ENCODE data around the gene UPF2. TPM values are rescaled to one million over a fixed set of nuclear protein-coding genes. Genes with fewer than 3 reads are reported as not detected.

UPF2 gene
- 19.4 TPM for total RNA-seq
- 8.4 TPM for polyA plus RNA-seq (ENCODE audit: insufficient read depth, low read depth, low replicate concordance)
- long read RNA-seq, donor 1, partial matches to known transcripts: 25 of 28 reads
- long read RNA-seq, donor 1, other reads (novel, unspliced or antisense): 0 of 28 reads
- long read RNA-seq, donor 2, full-length matches to known transcripts: 5 of 25 reads
- long read RNA-seq, donor 2, partial matches to known transcripts: 20 of 25 reads
- long read RNA-seq, donor 2, other reads (novel, unspliced or antisense): 0 of 25 reads
- long read RNA-seq, donor 3, full-length matches to known transcripts: 4 of 132 reads
- long read RNA-seq, donor 3, partial matches to known transcripts: 128 of 132 reads
- long read RNA-seq, donor 3, other reads (novel, unspliced or antisense): 0 of 132 reads
- long read RNA-seq, donor 4, full-length matches to known transcripts: 2 of 65 reads
- long read RNA-seq, donor 4, partial matches to known transcripts: 56 of 65 reads
- long read RNA-seq, donor 4, other reads (novel, unspliced or antisense): 7 of 65 reads
- long read RNA-seq, donor 5: 0 reads
- long read RNA-seq, donor 6, full-length matches to known transcripts: 1 of 45 reads
- long read RNA-seq, donor 6, partial matches to known transcripts: 44 of 45 reads
- long read RNA-seq, donor 6, other reads (novel, unspliced or antisense): 0 of 45 reads
- long read RNA-seq, donor 7, full-length matches to known transcripts: 3 of 30 reads
- long read RNA-seq, donor 7, partial matches to known transcripts: 17 of 30 reads
- long read RNA-seq, donor 7, other reads (novel, unspliced or antisense): 10 of 30 reads
- long read RNA-seq, donor 8, partial matches to known transcripts: 69 of 70 reads
- long read RNA-seq, donor 8, other reads (novel, unspliced or antisense): 0 of 70 reads
- long read RNA-seq, donor 9, partial matches to known transcripts: 16 of 16 reads
- long read RNA-seq, donor 9, other reads (novel, unspliced or antisense): 0 of 16 reads
- long read RNA-seq, donor 10, partial matches to known transcripts: 27 of 28 reads
- long read RNA-seq, donor 10, other reads (novel, unspliced or antisense): 0 of 28 reads

- H3K9ac ChIP-seq (ENCODE audit: low read length in 3 of 3): peak within 1 kb of the TSS; percentile 81 to 91 (median 88)
- DNase-seq: peak; percentile 99 to 100 (median 99)
- no peaks in the 10 kb centered on the region for H3K27me3 ChIP-seq (ENCODE audit: control insufficient read depth, insufficient read depth, low read length)
- TF ChIP-seq CTCF (IDR thresholded peaks at IDR 0.05; ENCODE audit: borderline replicate concordance, extremely low read depth, insufficient read depth): no peak
- H3K4me3 ChIP-seq (ENCODE audit: low read length in 3 of 3): peak within 1 kb of the TSS; percentile 88 to 93 (median 91)
- H3K36me3 ChIP-seq (ENCODE audit: control insufficient read depth in 2 of 3, insufficient read depth in 3 of 3, low read length in 3 of 3): no peaks in the 10 kb centered on the region
- H3K27ac ChIP-seq (ENCODE audit: low read depth in 2 of 2, low read length in 2 of 2): peak within 1 kb of the TSS; percentile 100
- peaks cover 4 to 6% (median 4%) of the 10 kb centered on the region in 3 donors for H3K4me1 ChIP-seq (ENCODE audit: control insufficient read depth in 2 of 3, insufficient read depth in 2 of 3, low read depth in 1 of 3, low read length in 3 of 3)
- no peaks in the 10 kb centered on the region for H3K9me3 ChIP-seq (ENCODE audit: control insufficient read depth in 2 of 3, insufficient read depth in 1 of 3, low read length in 3 of 3)
- intact Hi-C loops (cut with DNase I): no loop called here
- no peak for FAIRE-seq
Measured at GRCh38 chr10:12042797-12043651, at the start of gene UPF2. UPF2 (minus strand) TSS chr10:12042809; CDS start chr10:12035423, 7,386 bp downstream.

- H3K27ac ChIP-seq (ENCODE audit: low read depth in 2 of 2, low read length in 2 of 2): no peak overlapping the region
- DNase-seq: no peak
- TF ChIP-seq CTCF (IDR thresholded peaks at IDR 0.05; ENCODE audit: borderline replicate concordance, extremely low read depth, insufficient read depth): no peak
- no peaks in the 10 kb centered on the region for H3K9me3 ChIP-seq (ENCODE audit: control insufficient read depth in 2 of 3, insufficient read depth in 1 of 3, low read length in 3 of 3)
- H3K4me3 ChIP-seq (ENCODE audit: low read length in 3 of 3): no peak overlapping the region
- no peak for FAIRE-seq
- intact Hi-C loops (cut with DNase I): no loop called here
- H3K4me1 ChIP-seq (ENCODE audit: control insufficient read depth in 2 of 3, insufficient read depth in 2 of 3, low read depth in 1 of 3, low read length in 3 of 3): no peaks in the 10 kb centered on the region
- no peak overlapping the region for H3K9ac ChIP-seq (ENCODE audit: low read length in 3 of 3)
- peaks cover 4 to 49% (median 17%) of the 10 kb centered on the region in 3 donors for H3K36me3 ChIP-seq (ENCODE audit: control insufficient read depth in 2 of 3, insufficient read depth in 3 of 3, low read length in 3 of 3)
- no peaks in the 10 kb centered on the region for H3K27me3 ChIP-seq (ENCODE audit: control insufficient read depth, insufficient read depth, low read length)
Measured at GRCh38 chr10:12091421-12091820, 48.8 kb upstream of the UPF2 start.

GRCh38 chr10:12088919-12089318 is 46.3 kb upstream of the UPF2 start:
- no peak for TF ChIP-seq CTCF (IDR thresholded peaks at IDR 0.05; ENCODE audit: borderline replicate concordance, extremely low read depth, insufficient read depth)
- Histone ChIP-seq H3K27me3 (ENCODE audit: control insufficient read depth, insufficient read depth, low read length) (no peaks in the 10 kb centered on the region), H3K36me3 (ENCODE audit: control insufficient read depth in 2 of 3, insufficient read depth in 3 of 3, low read length in 3 of 3) (peaks cover 4 to 47% (median 16%) of the 10 kb centered on the region in 3 donors), H3K4me1 (ENCODE audit: control insufficient read depth in 2 of 3, insufficient read depth in 2 of 3, low read depth in 1 of 3, low read length in 3 of 3) (no peaks in the 10 kb centered on the region), H3K9ac (ENCODE audit: low read length in 3 of 3) (no peak overlapping the region), H3K9me3 (ENCODE audit: control insufficient read depth in 2 of 3, insufficient read depth in 1 of 3, low read length in 3 of 3) (no peaks in the 10 kb centered on the region), H3K27ac (ENCODE audit: low read depth in 2 of 2, low read length in 2 of 2) (no peak overlapping the region), H3K4me3 (ENCODE audit: low read length in 3 of 3) (no peak overlapping the region)
- FAIRE-seq: no peak
- DNase-seq: no peak
- intact Hi-C loops (cut with DNase I): no loop called here
